ENCODE data around the gene SORL1. TPM values are rescaled to one million over a fixed set of nuclear protein-coding genes. Genes with fewer than 3 reads are reported as not detected.

SORL1 gene
- polyA plus RNA-seq, 3 donors: 52.5 to 61.9 (median 59.4) TPM

- no peaks in the 10 kb centered on the region for H3K79me2 ChIP-seq (ENCODE audit: insufficient read depth, low read length)
- DNase-seq: no peak
- intact Hi-C loops (cut with micrococcal nuclease): loop anchor here in 1 of 2 donors (10.0 kb wide), 1 partner anchor 454 kb away; no protein-coding TSS in a partner anchor
- Mint-ChIP-seq H3K9me3 (no peaks in the 10 kb centered on the region), H3K4me1 (peaks cover 7% of the 10 kb centered on the region), H3K4me3 (no peak overlapping the region), H3K27me3 (ENCODE audit: low read depth in 3 of 3) (peaks cover 0 to 13% (median 11%) of the 10 kb centered on the region in 3 donors), H3K27ac (no peak overlapping the region), H3K36me3 (no peaks in the 10 kb centered on the region)
- H3K36me3 ChIP-seq (replicated peaks in 1 of 2; ENCODE audit: control insufficient read depth in 1 of 2, insufficient read depth in 2 of 2, low read length in 2 of 2): no peaks in the 10 kb centered on the region
- H2AFZ ChIP-seq (ENCODE audit: insufficient read depth, low read depth, low read length, poor library complexity, severe bottlenecking): no peak overlapping the region
- H3K4me3 ChIP-seq (replicated peaks in 1 of 3; ENCODE audit: low read depth in 2 of 3, low read length in 3 of 3): no peak overlapping the region
- H3K27me3 ChIP-seq (ENCODE audit: control insufficient read depth in 2 of 2, insufficient read depth in 2 of 2, low read length in 2 of 2): peaks cover 0 to 4% of the 10 kb centered on the region in 2 donors
- no peaks in the 10 kb centered on the region for H3K9me3 ChIP-seq (replicated peaks in 1 of 2; ENCODE audit: control insufficient read depth in 1 of 2, insufficient read depth in 1 of 2, low read length in 2 of 2)
- no peak overlapping the region for H3K4me2 ChIP-seq (replicated peaks; ENCODE audit: extremely low read depth, low read length, poor library complexity, severe bottlenecking)
- no peak overlapping the region for H3K9ac ChIP-seq (ENCODE audit: insufficient read depth, low read length, poor library complexity, severe bottlenecking)
- H3K4me1 ChIP-seq (ENCODE audit: control insufficient read depth in 1 of 2, insufficient read depth in 2 of 2, low read length in 2 of 2): peaks cover 8% of the 10 kb centered on the region in 2 donors
- no peaks in the 10 kb centered on the region for H4K20me1 ChIP-seq (ENCODE audit: insufficient read depth, low read length)
- 91% methylated on average over 10 of the region's 12 CpGs for WGBS (ENCODE audit: insufficient coverage)
- H3K27ac ChIP-seq (ENCODE audit: low read depth in 1 of 2, low read length in 2 of 2): no peak overlapping the region
- TF ChIP-seq CTCF (IDR thresholded peaks at IDR 0.05): no peak
These were observed 198.5 kb downstream of the SORL1 start for GRCh38 chr11:121650351-121651256.

DNA sequence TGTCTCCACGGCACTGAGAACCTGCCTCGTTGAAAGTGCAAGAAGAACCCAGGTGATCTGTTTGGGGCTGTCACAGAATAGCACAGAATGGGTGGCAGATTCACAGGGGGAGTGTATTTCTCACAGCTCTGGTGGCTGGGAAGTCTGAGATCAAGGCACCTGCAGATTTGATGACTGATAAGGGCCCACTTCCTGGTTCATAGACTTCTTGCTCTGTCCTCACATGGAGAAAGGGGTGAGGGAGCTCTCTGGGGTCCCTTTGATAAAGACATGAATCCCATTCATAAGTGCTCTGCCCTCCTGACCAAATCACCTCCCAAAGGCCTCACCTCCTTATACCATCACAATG lies 199.1 kb downstream of the SORL1 start:
- no peaks in the 10 kb centered on the region for H3K36me3 Mint-ChIP-seq
- no peaks in the 10 kb centered on the region for H3K79me2 ChIP-seq (ENCODE audit: insufficient read depth, low read length)
- no peak overlapping the region for H3K27ac ChIP-seq (ENCODE audit: low read depth in 1 of 2, low read length in 2 of 2)
- peaks cover 0 to 2% (median 0%) of the 10 kb centered on the region in 7 donors for H3K9me3 Mint-ChIP-seq
- no peak overlapping the region for H3K27ac Mint-ChIP-seq
- no peak for DNase-seq
- H3K27me3 Mint-ChIP-seq (ENCODE audit: low read depth in 3 of 3): peaks cover 0 to 13% (median 11%) of the 10 kb centered on the region in 3 donors
- no peak overlapping the region for H3K4me2 ChIP-seq (replicated peaks; ENCODE audit: extremely low read depth, low read length, poor library complexity, severe bottlenecking)
- H3K27me3 ChIP-seq (ENCODE audit: control insufficient read depth in 2 of 2, insufficient read depth in 2 of 2, low read length in 2 of 2): peaks cover 0 to 4% of the 10 kb centered on the region in 2 donors
- intact Hi-C loops (cut with micrococcal nuclease): loop anchor here in 1 of 2 donors (10.0 kb wide), 1 partner anchor 454 kb away; no protein-coding TSS in a partner anchor
- no peaks in the 10 kb centered on the region for H3K9me3 ChIP-seq (replicated peaks in 1 of 2; ENCODE audit: control insufficient read depth in 1 of 2, insufficient read depth in 1 of 2, low read length in 2 of 2)
- no peak overlapping the region for H3K4me3 ChIP-seq (replicated peaks in 1 of 3; ENCODE audit: low read depth in 2 of 3, low read length in 3 of 3)
- no peaks in the 10 kb centered on the region for H4K20me1 ChIP-seq (ENCODE audit: insufficient read depth, low read length)
- TF ChIP-seq CTCF (IDR thresholded peaks at IDR 0.05): no peak
- H3K4me1 Mint-ChIP-seq: peaks cover 12% of the 10 kb centered on the region
- H3K4me3 Mint-ChIP-seq: no peak overlapping the region
- 81% methylated on average over 2 of the region's 2 CpGs for WGBS (ENCODE audit: insufficient coverage)
- no peak overlapping the region for H3K9ac ChIP-seq (ENCODE audit: insufficient read depth, low read length, poor library complexity, severe bottlenecking)
- peaks cover 11 to 14% of the 10 kb centered on the region in 2 donors for H3K4me1 ChIP-seq (ENCODE audit: control insufficient read depth in 1 of 2, insufficient read depth in 2 of 2, low read length in 2 of 2)
- H3K36me3 ChIP-seq (replicated peaks in 1 of 2; ENCODE audit: control insufficient read depth in 1 of 2, insufficient read depth in 2 of 2, low read length in 2 of 2): no peaks in the 10 kb centered on the region
- no peak overlapping the region for H2AFZ ChIP-seq (ENCODE audit: insufficient read depth, low read depth, low read length, poor library complexity, severe bottlenecking)

Data from CD14-positive monocyte (primary cell).